Mucosa of descending colon (tissue), 3 donors: ENCODE measurements around the gene RAPGEF2. TPM values are rescaled to one million over a fixed set of nuclear protein-coding genes. Genes with fewer than 3 reads are reported as not detected.

Experiments
- ATAC-seq: fragments of 200-7000 bp; cut with Tn5 transposase; one replicate; pipeline ENCODE4 v1.9.1; 2020; ENCODE audit warnings: mild to moderate bottlenecking, moderate library complexity
- DNase-seq, 3 donors: peaks; one replicate each; pipeline ENCODE4 v3.0.0-alpha.2; 2020
- H3K36me3 ChIP-seq: fragments of 200-600 bp; one replicate; pipeline ENCODE4 v1.8.0; 2021; ENCODE audit warnings: low read depth, mild to moderate bottlenecking
- H3K4me1 ChIP-seq: fragments of 200-600 bp; one replicate; pipeline ENCODE4 v1.8.0; 2021; ENCODE audit warnings: low read depth, mild to moderate bottlenecking
- H3K4me3 ChIP-seq: fragments of 200-600 bp; one replicate; pipeline ENCODE4 v1.8.0; 2021; ENCODE audit warnings: mild to moderate bottlenecking
- H3K9me3 ChIP-seq: fragments of 200-600 bp; one replicate; pipeline ENCODE4 v1.8.0; 2021; ENCODE audit warnings: mild to moderate bottlenecking
- intact Hi-C, 2 donors: fragments of 100-400 bp; cut with DNase I in 1 of 2; cut with micrococcal nuclease in 1 of 2; formaldehyde crosslinking; loops; one replicate each; pipeline versions ENCODE4 v1.11.0 to v1.11.1; 2022; cut with DNase I, micrococcal nuclease
- total RNA-seq, 3 donors: library from RNA; stranded (reverse); fragmentation: NEBNext Ultra II Directional in 2 of 3; extraction: Animal tissue kit (Norgen Biotek cat#: 25700) in 2 of 3; gene quantifications; one replicate each; pipeline versions ENCODE4 v1.2.1 to v1.2.4, GENCODE V29; 2021 to 2023
- TF ChIP-seq, protein P1 (sequence below): fragments of 200-600 bp; IDR thresholded peaks from one replicate; pipeline ENCODE4 v1.8.0; 2022; ENCODE audit warnings: antibody characterized with exemption, mild to moderate bottlenecking
- donor health status: DM: no; HTN: no; CAD: no; lungs with moderate emphysema.
- donor health status: DM: no; HTN: no; CAD: no.
- donor health status: DM: no; HTN: yes; CAD: no.

RAPGEF2 gene
- total RNA-seq, 3 donors from 2014 or later = 42.8 to 68.2 (median 55.1) TPM

DNA sequence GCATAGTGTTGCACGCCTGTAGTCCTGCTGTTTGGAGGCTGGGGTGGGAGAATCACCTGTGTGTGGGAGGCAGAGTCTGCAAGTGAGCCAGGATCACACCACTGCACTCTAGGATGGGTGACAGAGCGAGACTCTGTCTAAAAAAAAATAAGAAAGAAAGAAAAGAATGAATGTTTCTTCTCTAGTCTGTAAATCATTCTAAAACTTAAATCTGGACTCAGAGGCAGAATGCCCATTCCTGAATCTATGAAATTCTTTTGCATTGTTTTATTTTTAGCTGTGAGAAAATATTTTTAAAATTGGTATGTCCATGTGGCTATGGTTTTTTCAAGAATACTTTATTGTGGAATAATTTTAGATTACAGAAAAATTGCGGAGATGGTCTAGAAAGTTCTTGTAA, 49.3 kb downstream of the RAPGEF2 start:
- TF ChIP-seq, protein P1, sequence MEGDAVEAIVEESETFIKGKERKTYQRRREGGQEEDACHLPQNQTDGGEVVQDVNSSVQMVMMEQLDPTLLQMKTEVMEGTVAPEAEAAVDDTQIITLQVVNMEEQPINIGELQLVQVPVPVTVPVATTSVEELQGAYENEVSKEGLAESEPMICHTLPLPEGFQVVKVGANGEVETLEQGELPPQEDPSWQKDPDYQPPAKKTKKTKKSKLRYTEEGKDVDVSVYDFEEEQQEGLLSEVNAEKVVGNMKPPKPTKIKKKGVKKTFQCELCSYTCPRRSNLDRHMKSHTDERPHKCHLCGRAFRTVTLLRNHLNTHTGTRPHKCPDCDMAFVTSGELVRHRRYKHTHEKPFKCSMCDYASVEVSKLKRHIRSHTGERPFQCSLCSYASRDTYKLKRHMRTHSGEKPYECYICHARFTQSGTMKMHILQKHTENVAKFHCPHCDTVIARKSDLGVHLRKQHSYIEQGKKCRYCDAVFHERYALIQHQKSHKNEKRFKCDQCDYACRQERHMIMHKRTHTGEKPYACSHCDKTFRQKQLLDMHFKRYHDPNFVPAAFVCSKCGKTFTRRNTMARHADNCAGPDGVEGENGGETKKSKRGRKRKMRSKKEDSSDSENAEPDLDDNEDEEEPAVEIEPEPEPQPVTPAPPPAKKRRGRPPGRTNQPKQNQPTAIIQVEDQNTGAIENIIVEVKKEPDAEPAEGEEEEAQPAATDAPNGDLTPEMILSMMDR = no peak
- Histone ChIP-seq H3K4me3 (no peak overlapping the region), H3K36me3 (no peaks in the 10 kb centered on the region), H3K9me3 (no peaks in the 10 kb centered on the region), H3K4me1 (no peaks in the 10 kb centered on the region)
- intact Hi-C loops = no loop called here
- ATAC-seq (no peak), DNase-seq (no peak)

DNA sequence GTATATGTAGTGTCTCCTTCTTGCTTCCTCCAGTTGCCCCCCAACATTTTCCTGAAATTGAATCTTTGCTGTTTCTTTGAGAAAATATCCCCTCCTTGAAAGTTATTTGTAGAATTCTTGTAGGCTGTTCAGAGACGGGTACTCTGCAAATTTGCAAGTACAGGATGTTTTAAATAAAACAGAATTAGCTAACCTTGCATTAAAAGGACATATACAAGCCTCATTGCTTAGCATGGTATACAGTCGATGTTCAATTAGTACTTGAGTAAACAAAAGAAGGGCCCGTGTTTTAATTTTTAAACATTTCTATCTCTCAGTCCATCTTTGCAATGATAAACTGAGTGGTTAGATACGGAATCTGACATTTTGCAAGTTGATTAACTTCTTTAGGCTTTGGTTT, 50.8 kb downstream of the RAPGEF2 start:
- Histone ChIP-seq H3K4me3 (no peak overlapping the region), H3K9me3 (no peaks in the 10 kb centered on the region), H3K36me3 (no peaks in the 10 kb centered on the region), H3K4me1 (no peaks in the 10 kb centered on the region)
- TF ChIP-seq, protein P1 = no peak
- ATAC-seq (no peak), DNase-seq (no peak)
- intact Hi-C loops = no loop called here

DNA sequence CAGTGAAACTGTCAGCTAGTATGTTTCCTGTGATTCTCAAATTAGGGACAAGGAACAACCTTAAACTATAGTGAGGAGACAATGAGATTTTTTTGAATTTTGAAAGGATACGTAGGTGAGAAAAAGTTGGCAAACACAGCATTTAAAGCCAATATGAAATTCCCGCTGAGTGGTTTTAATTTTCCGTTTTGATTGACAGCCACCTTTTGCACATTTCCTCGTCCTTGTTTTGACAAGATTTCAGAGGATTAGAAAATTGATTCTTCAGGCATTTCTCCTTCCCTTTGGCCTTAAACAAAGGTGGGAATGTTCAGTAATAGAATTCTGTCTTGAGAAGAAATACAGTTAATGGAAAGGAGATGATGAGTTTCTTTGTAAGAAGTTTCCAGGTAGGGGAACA, 52.2 kb downstream of the RAPGEF2 start:
- Histone ChIP-seq H3K36me3 (no peaks in the 10 kb centered on the region), H3K4me3 (no peak overlapping the region), H3K9me3 (no peaks in the 10 kb centered on the region), H3K4me1 (no peaks in the 10 kb centered on the region)
- ATAC-seq (no peak), DNase-seq (no peak)
- TF ChIP-seq, protein P1 = no peak
- intact Hi-C loops = no loop called here

DNA sequence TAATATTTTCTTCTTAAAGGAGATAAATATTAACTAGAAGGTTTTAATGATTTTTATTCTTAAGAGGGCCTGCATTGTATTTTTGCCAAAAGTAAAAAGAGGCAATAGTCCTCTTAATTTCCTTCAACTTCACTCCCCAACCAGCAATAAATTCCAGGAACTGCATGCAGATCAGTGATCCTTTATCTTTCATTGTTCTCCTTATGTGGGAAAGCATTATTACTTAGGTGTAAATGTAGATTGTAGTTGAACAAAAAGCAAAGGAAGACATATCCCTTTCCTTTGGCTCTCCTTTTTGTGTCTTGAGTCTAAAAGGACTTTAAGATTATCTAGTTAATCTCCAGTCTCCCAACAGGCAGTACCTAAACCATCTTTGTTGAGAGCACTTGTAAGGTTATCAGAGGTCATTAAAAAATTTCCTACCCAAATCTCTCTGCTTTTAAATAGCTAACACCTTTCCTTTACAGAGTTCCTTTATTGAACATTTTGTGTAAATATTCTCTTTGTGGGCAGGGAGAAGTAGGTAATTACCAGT, 55.3 kb downstream of the RAPGEF2 start:
- H3K9me3 ChIP-seq = no peaks in the 10 kb centered on the region
- intact Hi-C loops = no loop called here
- no peak overlapping the region for H3K4me3 ChIP-seq
- DNase-seq = no peak
- TF ChIP-seq, protein P1 = no peak
- H3K4me1 ChIP-seq = no peaks in the 10 kb centered on the region
- no peaks in the 10 kb centered on the region for H3K36me3 ChIP-seq
- ATAC-seq = no peak

DNA sequence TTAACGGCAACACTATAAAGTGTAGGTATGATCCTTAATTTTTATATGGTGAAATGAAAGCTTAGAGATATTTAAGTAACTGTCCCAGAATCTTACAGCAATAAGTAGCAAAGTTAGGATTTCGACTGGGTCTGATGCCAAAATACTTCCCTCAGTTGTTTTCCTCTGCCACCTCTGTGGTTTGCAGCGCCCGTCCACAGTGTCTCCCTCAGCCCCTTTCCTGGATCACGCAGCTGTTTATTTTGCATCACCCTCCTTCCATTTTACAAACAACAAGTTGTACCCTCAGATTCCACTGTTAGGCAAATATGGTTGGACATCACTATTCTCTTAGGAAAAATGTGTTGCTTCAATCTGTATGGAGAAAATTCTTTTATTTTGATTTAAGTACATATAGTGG, 56.1 kb downstream of the RAPGEF2 start:
- Histone ChIP-seq H3K4me1 (no peaks in the 10 kb centered on the region), H3K4me3 (no peak overlapping the region), H3K9me3 (no peaks in the 10 kb centered on the region), H3K36me3 (no peaks in the 10 kb centered on the region)
- DNase-seq (no peak), ATAC-seq (no peak)
- TF ChIP-seq, protein P1 = no peak
- intact Hi-C loops = no loop called here

DNA sequence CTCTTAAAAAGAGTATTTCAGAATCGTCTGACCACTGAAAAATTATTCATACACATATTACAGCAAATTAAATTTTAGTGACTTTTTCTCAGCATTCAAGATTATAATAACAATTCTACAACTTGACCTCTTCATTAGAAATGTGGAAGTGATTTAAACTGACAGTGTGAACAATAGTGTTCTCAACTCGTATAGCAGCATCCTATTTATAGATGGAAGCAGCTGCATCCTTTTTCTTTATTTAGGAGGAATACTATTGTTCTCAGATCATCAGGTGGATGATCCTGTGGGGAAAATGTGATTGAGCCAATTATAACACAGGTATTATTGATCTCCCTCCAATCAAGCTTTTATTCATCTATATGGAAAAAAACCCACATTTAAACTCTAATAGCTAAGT, 56.7 kb downstream of the RAPGEF2 start:
- DNase-seq = no peak
- no peak for ATAC-seq
- Histone ChIP-seq H3K4me1 (no peaks in the 10 kb centered on the region), H3K4me3 (no peak overlapping the region), H3K9me3 (no peaks in the 10 kb centered on the region), H3K36me3 (no peaks in the 10 kb centered on the region)
- intact Hi-C loops = no loop called here
- TF ChIP-seq, protein P1 = no peak
